ENCODE data around the gene PPP1R11.

PPP1R11 gene

GRCh38 chr6:30077218-30077617 lies 10.2 kb downstream of the PPP1R11 start:
- Histone ChIP-seq H3K36me3 (replicated peaks; ENCODE audit: low read depth, low read length) (no peaks in the 10 kb centered on the region), H3K4me3 (ENCODE audit: low read length) (no peak overlapping the region), H3K4me1 (ENCODE audit: low read length) (no peaks in the 10 kb centered on the region), H3K79me2 (ENCODE audit: low read length) (no peaks in the 10 kb centered on the region), H3K9me3 (ENCODE audit: insufficient read depth, low read length) (no peaks in the 10 kb centered on the region), H3K4me2 (ENCODE audit: low read length) (no peak overlapping the region), H3K27ac (ENCODE audit: low read length) (no peak overlapping the region), H3K27me3 (ENCODE audit: low read depth, low read length) (no peaks in the 10 kb centered on the region), H3K9ac (ENCODE audit: low read length) (no peak overlapping the region), H4K20me1 (ENCODE audit: insufficient read depth, low read length) (no peaks in the 10 kb centered on the region), H2AFZ (ENCODE audit: low read depth, low read length) (no peak overlapping the region)
- TF ChIP-seq EZH2phosphoT487 (IDR thresholded peaks at IDR 0.05; ENCODE audit: low read depth), result no peak
- TF ChIP-seq, protein P1, sequence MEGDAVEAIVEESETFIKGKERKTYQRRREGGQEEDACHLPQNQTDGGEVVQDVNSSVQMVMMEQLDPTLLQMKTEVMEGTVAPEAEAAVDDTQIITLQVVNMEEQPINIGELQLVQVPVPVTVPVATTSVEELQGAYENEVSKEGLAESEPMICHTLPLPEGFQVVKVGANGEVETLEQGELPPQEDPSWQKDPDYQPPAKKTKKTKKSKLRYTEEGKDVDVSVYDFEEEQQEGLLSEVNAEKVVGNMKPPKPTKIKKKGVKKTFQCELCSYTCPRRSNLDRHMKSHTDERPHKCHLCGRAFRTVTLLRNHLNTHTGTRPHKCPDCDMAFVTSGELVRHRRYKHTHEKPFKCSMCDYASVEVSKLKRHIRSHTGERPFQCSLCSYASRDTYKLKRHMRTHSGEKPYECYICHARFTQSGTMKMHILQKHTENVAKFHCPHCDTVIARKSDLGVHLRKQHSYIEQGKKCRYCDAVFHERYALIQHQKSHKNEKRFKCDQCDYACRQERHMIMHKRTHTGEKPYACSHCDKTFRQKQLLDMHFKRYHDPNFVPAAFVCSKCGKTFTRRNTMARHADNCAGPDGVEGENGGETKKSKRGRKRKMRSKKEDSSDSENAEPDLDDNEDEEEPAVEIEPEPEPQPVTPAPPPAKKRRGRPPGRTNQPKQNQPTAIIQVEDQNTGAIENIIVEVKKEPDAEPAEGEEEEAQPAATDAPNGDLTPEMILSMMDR (IDR thresholded peaks at IDR 0.05; ENCODE audit: low read depth, low read length), result no peak

DNA sequence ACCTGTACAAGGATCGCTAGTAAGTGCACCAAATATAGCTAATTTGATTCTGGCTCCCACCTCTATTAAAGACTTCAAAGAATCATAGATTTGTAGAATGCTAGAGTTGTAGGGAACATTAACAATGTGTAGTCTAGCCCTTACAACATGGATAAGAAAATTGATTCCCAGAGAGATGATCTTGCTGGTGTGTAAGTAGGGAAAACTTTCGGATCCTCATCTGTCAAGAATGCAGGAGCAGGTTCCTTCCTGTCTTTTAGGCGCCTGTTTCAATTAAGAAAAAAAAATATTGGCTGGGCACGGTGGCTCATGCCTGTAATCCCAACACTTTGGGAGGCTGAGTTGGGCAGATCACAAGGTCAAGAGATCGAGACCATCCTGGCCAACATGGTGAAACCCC lies 20.9 kb downstream of the PPP1R11 start:
- no peaks in the 10 kb centered on the region for H3K79me2 ChIP-seq (ENCODE audit: low read length)
- no peak for TF ChIP-seq EZH2phosphoT487 (IDR thresholded peaks at IDR 0.05; ENCODE audit: low read depth)
- TF ChIP-seq, protein P1 (IDR thresholded peaks at IDR 0.05; ENCODE audit: low read depth, low read length), result no peak
- H3K27me3 ChIP-seq (ENCODE audit: low read depth, low read length), result 0 out of 2 replicates have a peak, but pooled peaks cover 6% of the 10 kb centered on the region
- H2AFZ ChIP-seq (ENCODE audit: low read depth, low read length), result no peak overlapping the region
- H3K36me3 ChIP-seq (replicated peaks; ENCODE audit: low read depth, low read length), result no peaks in the 10 kb centered on the region
- H3K27ac ChIP-seq (ENCODE audit: low read length), result no peak overlapping the region
- H3K4me2 ChIP-seq (ENCODE audit: low read length), result no peak overlapping the region
- H4K20me1 ChIP-seq (ENCODE audit: insufficient read depth, low read length), result no peaks in the 10 kb centered on the region
- no peaks in the 10 kb centered on the region for H3K4me1 ChIP-seq (ENCODE audit: low read length)
- no peak overlapping the region for H3K4me3 ChIP-seq (ENCODE audit: low read length)
- H3K9me3 ChIP-seq (ENCODE audit: insufficient read depth, low read length), result no peaks in the 10 kb centered on the region
- H3K9ac ChIP-seq (ENCODE audit: low read length), result no peak overlapping the region

DNA sequence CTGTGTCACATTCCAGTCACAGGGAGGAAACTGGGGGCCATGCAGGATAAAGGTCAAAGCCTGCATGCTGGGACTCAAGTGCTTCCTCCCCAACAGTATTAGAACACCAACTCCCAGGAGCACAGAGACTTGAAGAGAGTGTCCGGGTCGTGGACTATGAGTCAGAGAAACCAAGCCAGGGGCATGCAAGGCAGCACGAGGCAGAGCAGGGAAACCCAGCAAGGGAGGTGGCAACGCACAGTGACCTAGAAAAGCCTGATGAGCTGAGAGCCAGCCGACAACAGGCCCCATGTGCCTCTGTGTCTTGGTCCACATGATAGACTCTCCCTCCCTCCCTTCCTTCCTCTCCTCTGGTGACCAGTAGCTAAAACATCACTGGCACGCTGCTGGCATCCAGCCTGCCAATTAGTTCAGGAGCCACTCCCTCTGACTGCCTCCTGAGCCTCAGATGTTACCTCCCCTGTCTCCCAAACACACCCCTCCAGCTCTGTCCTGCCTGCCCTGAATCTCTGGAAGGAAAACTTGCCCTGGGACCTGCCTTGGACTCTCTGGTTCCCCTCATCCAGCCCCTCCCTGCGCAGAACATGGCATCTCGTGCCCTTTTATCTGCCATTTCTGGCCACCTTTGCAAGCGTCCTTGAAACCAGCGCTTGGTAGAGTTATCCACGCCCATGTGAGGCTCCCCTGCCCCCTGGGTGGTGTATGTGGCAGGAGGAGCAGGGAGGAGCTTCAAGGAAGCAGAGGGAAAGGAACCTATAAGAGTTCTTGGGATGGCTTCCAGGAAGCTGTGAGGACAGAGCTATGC lies 24.8 kb downstream of the PPP1R11 start:
- no peaks in the 10 kb centered on the region for H3K36me3 ChIP-seq (replicated peaks; ENCODE audit: low read depth, low read length)
- H2AFZ ChIP-seq (ENCODE audit: low read depth, low read length), result no peak overlapping the region
- no peak overlapping the region for H3K9ac ChIP-seq (ENCODE audit: low read length)
- H3K4me1 ChIP-seq (ENCODE audit: low read length), result peaks cover 5% of the 10 kb centered on the region; the same call in 1 of the 2 replicates
- TF ChIP-seq, protein P1 (IDR thresholded peaks at IDR 0.05; ENCODE audit: low read depth, low read length), result no peak
- TF ChIP-seq EZH2phosphoT487 (IDR thresholded peaks at IDR 0.05; ENCODE audit: low read depth), result no peak
- no peaks in the 10 kb centered on the region for H4K20me1 ChIP-seq (ENCODE audit: insufficient read depth, low read length)
- 0 out of 2 replicates have a peak, but pooled peaks cover 8% of the 10 kb centered on the region for H3K27me3 ChIP-seq (ENCODE audit: low read depth, low read length)
- no peak overlapping the region for H3K4me3 ChIP-seq (ENCODE audit: low read length)
- H3K4me2 ChIP-seq (ENCODE audit: low read length), result no peak overlapping the region
- no peaks in the 10 kb centered on the region for H3K79me2 ChIP-seq (ENCODE audit: low read length)
- H3K27ac ChIP-seq (ENCODE audit: low read length), result no peak overlapping the region
- no peaks in the 10 kb centered on the region for H3K9me3 ChIP-seq (ENCODE audit: insufficient read depth, low read length)

- Histone ChIP-seq H3K4me3 (ENCODE audit: low read length) (no peak overlapping the region), H3K79me2 (ENCODE audit: low read length) (no peaks in the 10 kb centered on the region), H3K36me3 (replicated peaks; ENCODE audit: low read depth, low read length) (no peaks in the 10 kb centered on the region), H3K4me1 (ENCODE audit: low read length) (peaks cover 8% of the 10 kb centered on the region; the same call in 1 of the 2 replicates), H3K27me3 (ENCODE audit: low read depth, low read length) (0 out of 2 replicates have a peak, but pooled peaks cover 8% of the 10 kb centered on the region), H3K9ac (ENCODE audit: low read length) (no peak overlapping the region), H3K4me2 (ENCODE audit: low read length) (no peak overlapping the region), H2AFZ (ENCODE audit: low read depth, low read length) (no peak overlapping the region), H3K27ac (ENCODE audit: low read length) (no peak overlapping the region), H4K20me1 (ENCODE audit: insufficient read depth, low read length) (no peaks in the 10 kb centered on the region), H3K9me3 (ENCODE audit: insufficient read depth, low read length) (no peaks in the 10 kb centered on the region)
- TF ChIP-seq, protein P1 (IDR thresholded peaks at IDR 0.05; ENCODE audit: low read depth, low read length), result no peak
- no peak for TF ChIP-seq EZH2phosphoT487 (IDR thresholded peaks at IDR 0.05; ENCODE audit: low read depth)
Observed at GRCh38 chr6:30092852-30093543, 26.0 kb downstream of the PPP1R11 start.

All from OCI-LY3 (cell line).